Measurements from ENCODE around the gene H2AZ1.
"Not testable (repeated sequence)": the region's sequence is repeated elsewhere in the genome, so short reads cannot be mapped to it uniquely, and the experiment has no call there.

H2AZ1 gene

DNA sequence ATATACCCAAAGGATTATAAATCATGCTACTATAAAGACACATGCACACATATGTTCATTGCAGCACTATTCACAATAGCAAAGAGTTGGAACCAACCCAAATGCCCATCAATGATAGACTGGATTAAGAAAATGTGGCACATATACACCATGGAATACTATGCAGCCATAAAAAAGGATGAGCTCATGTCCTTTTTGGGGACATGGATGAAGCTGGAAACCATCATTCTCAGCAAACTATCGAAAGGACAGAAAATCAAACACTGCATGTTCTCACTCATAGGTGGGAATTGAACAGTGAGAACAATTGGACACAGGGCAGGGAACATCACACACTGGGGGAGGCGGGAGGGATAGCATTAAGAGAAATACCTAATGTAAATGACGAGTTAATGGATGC is 8.1 kb upstream of the H2AZ1 start:
- not testable (repeated sequence) for H3K27ac Mint-ChIP-seq, ATAC-seq, H3K4me1 Mint-ChIP-seq, H3K9me3 Mint-ChIP-seq, H3K4me3 Mint-ChIP-seq, H3K27me3 Mint-ChIP-seq
- H3K36me3 Mint-ChIP-seq = peaks cover 13% of the 10 kb centered on the region

- Mint-ChIP-seq H3K9me3 (peaks cover 3% of the 10 kb centered on the region), H3K27ac (no peak overlapping the region), H3K27me3 (no peaks in the 10 kb centered on the region), H3K36me3 (no peaks in the 10 kb centered on the region), H3K4me1 (no peaks in the 10 kb centered on the region), H3K4me3 (no peak overlapping the region)
- ATAC-seq = no peak
Measured at GRCh38 chr4:99950913-99951254, 809 bp upstream of the H2AZ1 start.

DNA sequence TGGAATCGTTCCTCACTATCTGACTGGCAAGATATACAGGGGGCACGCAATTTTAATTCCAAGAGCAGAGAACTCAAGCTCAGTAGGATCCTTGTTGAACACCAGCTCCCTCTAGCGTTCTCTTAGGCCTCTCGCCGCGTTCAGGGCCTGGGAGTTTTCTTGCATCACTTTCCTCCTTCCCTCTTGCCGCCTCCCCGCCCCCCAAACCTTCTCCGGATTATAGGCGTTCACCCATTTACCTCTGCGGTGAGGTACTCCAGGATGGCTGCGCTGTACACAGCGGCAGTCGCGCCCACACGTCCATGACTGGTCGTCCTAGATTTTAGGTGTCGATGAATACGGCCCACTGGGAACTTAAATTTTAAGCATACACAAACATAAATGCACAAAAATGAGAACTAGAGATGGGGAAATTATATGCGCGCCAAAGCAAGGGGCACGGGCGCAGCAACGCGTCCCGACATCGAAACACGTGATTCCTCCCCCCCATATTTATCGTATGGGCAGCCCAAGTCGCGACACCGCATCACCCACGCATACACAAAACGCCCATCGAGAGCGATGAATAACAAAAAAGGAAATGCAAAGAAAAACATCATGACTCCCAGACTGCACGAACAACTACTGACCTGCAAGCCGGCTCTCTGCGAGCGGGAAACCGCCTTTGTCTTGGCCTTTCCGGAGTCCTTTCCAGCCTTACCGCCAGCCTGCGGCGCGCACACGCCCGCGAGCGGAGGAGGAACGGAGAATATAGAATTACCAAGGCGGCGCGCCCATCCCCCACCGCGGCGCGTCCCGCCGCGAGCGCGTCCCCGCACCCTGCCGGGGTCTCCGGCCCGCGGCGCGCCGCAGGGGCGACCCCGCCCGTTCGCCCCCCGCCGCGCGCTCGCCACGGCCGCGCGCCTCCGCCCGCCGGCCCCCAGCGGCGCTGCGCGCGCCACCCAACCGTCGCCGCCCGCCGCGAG is 759 bp downstream of the H2AZ1 start:
- no peaks in the 10 kb centered on the region for H3K9me3 Mint-ChIP-seq
- no peaks in the 10 kb centered on the region for H3K36me3 Mint-ChIP-seq
- H3K4me3 Mint-ChIP-seq = no peak overlapping the region
- ATAC-seq = peak; percentile 49
- H3K27ac Mint-ChIP-seq = no peak overlapping the region
- peaks cover 11% of the 10 kb centered on the region for H3K4me1 Mint-ChIP-seq
- H3K27me3 Mint-ChIP-seq = no peaks in the 10 kb centered on the region

DNA sequence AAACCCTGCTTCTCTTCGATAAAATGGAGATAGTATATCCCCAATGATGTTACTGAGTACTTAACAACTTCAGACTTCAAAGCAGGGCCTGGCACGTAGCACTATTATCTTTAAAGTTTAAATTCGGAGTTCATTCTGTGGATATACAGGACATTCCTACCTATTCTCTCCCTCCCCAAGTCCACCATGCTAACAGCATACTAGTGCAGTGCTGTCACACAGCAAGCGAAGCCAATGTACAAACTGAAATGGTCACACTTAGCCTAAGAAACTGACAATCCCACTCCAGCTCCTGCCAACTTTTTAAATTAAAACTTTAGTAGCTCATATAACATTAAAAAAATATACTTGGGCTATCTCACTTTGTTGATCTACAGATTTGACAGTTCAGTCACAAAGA is 2.5 kb downstream of the H2AZ1 start:
- H3K4me3 Mint-ChIP-seq = no peak overlapping the region
- no peaks in the 10 kb centered on the region for H3K27me3 Mint-ChIP-seq
- no peak for ATAC-seq
- peaks cover 27% of the 10 kb centered on the region for H3K4me1 Mint-ChIP-seq
- H3K36me3 Mint-ChIP-seq = peaks cover 14% of the 10 kb centered on the region
- H3K27ac Mint-ChIP-seq = peak overlapping the region; percentile 93
- H3K9me3 Mint-ChIP-seq = no peaks in the 10 kb centered on the region

DNA sequence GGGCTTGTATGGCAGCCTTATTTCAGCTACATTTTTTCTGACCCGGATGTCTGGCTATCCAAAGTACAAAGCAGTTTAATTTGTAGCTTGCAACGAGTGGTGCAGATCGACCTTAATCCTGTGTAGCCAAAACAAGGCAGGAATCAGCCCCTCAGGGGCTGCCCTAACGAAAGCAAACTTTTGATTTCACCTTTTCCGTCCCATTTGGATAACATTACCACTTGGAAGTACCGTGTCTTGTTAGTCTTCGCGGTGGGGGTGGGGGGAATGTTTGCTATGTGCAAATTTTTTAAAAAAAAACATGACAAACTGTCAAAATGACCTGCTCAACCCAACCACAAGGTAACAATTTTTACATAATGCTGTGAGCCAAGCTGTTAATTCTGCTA is 2.9 kb downstream of the H2AZ1 start:
- peak overlapping the region; percentile 93 for H3K27ac Mint-ChIP-seq
- ATAC-seq = no peak
- no peaks in the 10 kb centered on the region for H3K27me3 Mint-ChIP-seq
- H3K36me3 Mint-ChIP-seq = peaks cover 14% of the 10 kb centered on the region
- no peaks in the 10 kb centered on the region for H3K9me3 Mint-ChIP-seq
- peaks cover 28% of the 10 kb centered on the region for H3K4me1 Mint-ChIP-seq
- H3K4me3 Mint-ChIP-seq = peak overlapping the region; percentile 98

GRCh38 chr4:99946356-99947189 is 3.5 kb downstream of the H2AZ1 start, which contains the start of gene DNAJB14:
TSS of gene DNAJB14 (minus strand) at chr4:99946618. CDS start at chr4:99946571, 47 bp downstream.
- peak within 1 kb of the TSS; percentile 98 for H3K4me3 Mint-ChIP-seq
- H3K9me3 Mint-ChIP-seq = no peaks in the 10 kb centered on the region
- H3K36me3 Mint-ChIP-seq = peaks cover 14% of the 10 kb centered on the region
- peaks cover 28% of the 10 kb centered on the region for H3K4me1 Mint-ChIP-seq
- H3K27me3 Mint-ChIP-seq = no peaks in the 10 kb centered on the region
- peak; percentile 74 for ATAC-seq
- peak within 1 kb of the TSS; percentile 93 for H3K27ac Mint-ChIP-seq

GRCh38 chr4:99945718-99946355 is 4.2 kb downstream of the H2AZ1 start:
- H3K27me3 Mint-ChIP-seq = no peaks in the 10 kb centered on the region
- H3K4me3 Mint-ChIP-seq = peak overlapping the region; percentile 98
- peaks cover 28% of the 10 kb centered on the region for H3K4me1 Mint-ChIP-seq
- ATAC-seq = peak; percentile 14
- no peaks in the 10 kb centered on the region for H3K9me3 Mint-ChIP-seq
- peaks cover 14% of the 10 kb centered on the region for H3K36me3 Mint-ChIP-seq
- H3K27ac Mint-ChIP-seq = peak overlapping the region; percentile 93

DNA sequence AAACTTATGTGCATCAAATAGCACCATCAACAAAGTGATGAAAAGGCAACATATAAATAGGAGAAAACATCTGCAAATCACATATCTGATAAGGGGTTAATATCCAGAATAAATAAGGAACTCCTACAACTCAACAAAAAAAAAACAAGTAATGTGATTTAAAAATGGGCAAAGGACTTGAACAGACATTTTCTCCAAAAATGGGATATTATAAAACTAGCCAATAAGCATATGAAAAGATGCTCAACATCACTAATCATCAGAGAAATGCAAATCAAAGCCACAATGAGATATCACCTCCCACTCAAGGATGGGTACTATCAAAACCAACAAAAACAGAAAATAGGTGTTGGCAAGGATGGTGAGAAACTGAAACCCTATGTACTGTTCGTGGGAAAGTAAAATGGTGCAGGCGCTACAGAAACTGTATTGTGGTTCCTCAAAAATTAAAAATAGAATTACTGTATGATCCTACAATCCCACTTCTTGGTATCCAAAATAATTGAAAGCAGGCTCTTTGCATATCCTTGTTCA is 6.1 kb downstream of the H2AZ1 start:
- peak overlapping the region; percentile 5 for H3K4me3 Mint-ChIP-seq
- no peaks in the 10 kb centered on the region for H3K9me3 Mint-ChIP-seq
- ATAC-seq = no peak
- no peak overlapping the region for H3K27ac Mint-ChIP-seq
- peaks cover 28% of the 10 kb centered on the region for H3K4me1 Mint-ChIP-seq
- no peaks in the 10 kb centered on the region for H3K27me3 Mint-ChIP-seq
- peaks cover 14% of the 10 kb centered on the region for H3K36me3 Mint-ChIP-seq

DNA sequence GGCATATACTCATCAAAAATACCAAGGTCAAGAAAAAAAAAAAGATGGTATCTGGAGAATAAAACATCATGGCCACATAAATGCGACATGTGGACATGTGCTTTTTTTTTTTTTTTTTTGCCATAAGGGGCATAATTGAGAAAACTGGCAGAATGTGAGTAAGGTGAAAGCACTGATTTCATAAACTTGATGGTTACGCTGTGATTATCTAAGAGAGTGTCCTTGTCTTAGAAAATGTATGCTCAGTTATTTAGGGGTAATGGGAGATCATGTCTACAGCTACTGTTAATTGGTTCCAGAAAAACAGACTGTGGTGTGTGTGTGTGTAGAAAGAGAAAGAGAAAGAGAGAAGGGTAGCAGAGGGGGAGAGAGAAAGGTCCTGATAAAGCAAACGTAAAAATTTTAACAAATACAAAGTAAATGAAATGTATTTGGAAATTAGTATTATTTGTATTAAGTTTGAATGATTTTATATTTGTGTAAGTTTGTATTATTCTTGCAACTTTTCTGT is 11.8 kb downstream of the H2AZ1 start:
- Mint-ChIP-seq H3K9me3 (peaks cover 3% of the 10 kb centered on the region), H3K4me3 (no peak overlapping the region), H3K27ac (no peak overlapping the region), H3K27me3 (no peaks in the 10 kb centered on the region), H3K36me3 (peaks cover 42% of the 10 kb centered on the region), H3K4me1 (peaks cover 20% of the 10 kb centered on the region)
- ATAC-seq = no peak

DNA sequence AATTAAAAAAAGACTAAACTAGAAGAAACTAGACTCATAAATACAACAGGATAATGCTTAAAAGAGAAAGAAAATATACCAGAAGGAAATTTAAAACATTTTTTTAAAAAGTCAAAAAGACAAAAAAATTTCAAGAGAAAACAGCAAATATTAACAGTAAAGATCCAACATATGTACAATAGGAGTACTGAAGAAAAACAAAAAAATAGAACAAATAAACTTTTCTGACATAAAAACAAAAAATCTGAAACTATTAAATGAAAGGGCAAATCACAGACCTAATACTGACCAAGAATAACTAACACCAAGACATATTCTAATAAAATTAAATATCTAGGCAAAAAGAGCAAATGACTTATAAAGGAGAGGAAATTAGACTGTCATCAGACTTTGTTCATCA is 15.2 kb downstream of the H2AZ1 start:
- H3K27me3 Mint-ChIP-seq = no peaks in the 10 kb centered on the region
- no peak overlapping the region for H3K4me3 Mint-ChIP-seq
- no peak for ATAC-seq
- H3K27ac Mint-ChIP-seq = no peak overlapping the region
- peaks cover 3% of the 10 kb centered on the region for H3K9me3 Mint-ChIP-seq
- H3K4me1 Mint-ChIP-seq = peaks cover 26% of the 10 kb centered on the region
- H3K36me3 Mint-ChIP-seq = peaks cover 55% of the 10 kb centered on the region

- Mint-ChIP-seq H3K9me3 (no peaks in the 10 kb centered on the region), H3K27ac (no peak overlapping the region), H3K4me3 (no peak overlapping the region), H3K36me3 (peaks cover 35% of the 10 kb centered on the region), H3K4me1 (peaks cover 22% of the 10 kb centered on the region), H3K27me3 (no peaks in the 10 kb centered on the region)
- ATAC-seq = no peak
Measured at GRCh38 chr4:99927566-99927965, 22.5 kb downstream of the H2AZ1 start.

GRCh38 chr4:99921174-99921573 is 28.9 kb downstream of the H2AZ1 start:
- peaks cover 3% of the 10 kb centered on the region for H3K9me3 Mint-ChIP-seq
- no peaks in the 10 kb centered on the region for H3K4me1 Mint-ChIP-seq
- no peak overlapping the region for H3K27ac Mint-ChIP-seq
- no peak overlapping the region for H3K4me3 Mint-ChIP-seq
- ATAC-seq = no peak
- H3K27me3 Mint-ChIP-seq = no peaks in the 10 kb centered on the region
- H3K36me3 Mint-ChIP-seq = peaks cover 48% of the 10 kb centered on the region

GRCh38 chr4:99918656-99919055 is 31.4 kb downstream of the H2AZ1 start:
- no peaks in the 10 kb centered on the region for H3K4me1 Mint-ChIP-seq
- no peak overlapping the region for H3K27ac Mint-ChIP-seq
- peaks cover 62% of the 10 kb centered on the region for H3K36me3 Mint-ChIP-seq
- no peaks in the 10 kb centered on the region for H3K27me3 Mint-ChIP-seq
- H3K9me3 Mint-ChIP-seq = peaks cover 3% of the 10 kb centered on the region
- H3K4me3 Mint-ChIP-seq = no peak overlapping the region
- ATAC-seq = no peak

DNA sequence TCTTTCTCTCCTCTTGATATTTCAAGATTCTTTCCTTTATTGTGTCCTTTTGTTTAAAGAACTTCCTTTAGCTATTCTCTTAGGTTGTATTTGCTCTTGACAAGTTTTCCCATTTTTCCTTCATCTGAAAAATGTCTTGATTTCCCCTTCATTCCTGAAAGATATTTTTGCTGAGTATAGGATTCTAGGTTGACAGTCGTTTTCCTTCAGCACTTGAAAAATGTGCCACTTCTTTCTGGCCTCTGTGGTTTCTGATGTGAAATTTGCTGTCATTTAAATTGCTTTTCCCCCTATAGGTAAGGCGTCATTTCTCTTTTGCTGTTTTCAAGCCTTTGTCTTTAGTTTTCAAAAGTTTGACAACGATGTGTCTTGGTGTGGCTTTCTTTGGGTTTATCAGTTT is 32.5 kb downstream of the H2AZ1 start:
- peaks cover 67% of the 10 kb centered on the region for H3K36me3 Mint-ChIP-seq

DNA sequence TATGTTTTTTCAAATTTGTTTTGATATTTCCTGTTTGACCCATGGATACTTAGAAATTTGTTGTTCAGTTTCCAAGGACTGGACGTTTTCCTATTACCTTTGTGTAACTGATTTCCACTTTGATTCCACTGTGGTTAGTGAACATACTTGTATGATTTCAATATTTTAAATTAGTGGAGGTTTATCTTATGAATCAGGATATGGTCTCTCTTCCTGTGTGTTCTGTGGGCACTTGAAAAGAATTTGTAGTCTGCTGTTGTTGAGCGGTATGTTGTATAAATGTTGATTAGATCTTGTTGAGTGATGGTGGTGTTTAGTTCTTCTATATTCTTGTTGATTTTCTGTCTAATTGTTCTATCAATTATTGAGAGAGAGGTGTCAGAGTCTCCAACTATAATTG is 34.6 kb downstream of the H2AZ1 start:
- no peak for ATAC-seq
- H3K27me3 Mint-ChIP-seq = no peaks in the 10 kb centered on the region
- peaks cover 61% of the 10 kb centered on the region for H3K36me3 Mint-ChIP-seq
- H3K4me3 Mint-ChIP-seq = no peak overlapping the region
- H3K27ac Mint-ChIP-seq = no peak overlapping the region
- H3K9me3 Mint-ChIP-seq = peaks cover 3% of the 10 kb centered on the region
- H3K4me1 Mint-ChIP-seq = no peaks in the 10 kb centered on the region

More for the DNA sequence above, 32.5 kb downstream of the H2AZ1 start:
- Mint-ChIP-seq H3K27ac (no peak overlapping the region), H3K27me3 (no peaks in the 10 kb centered on the region), H3K4me1 (no peaks in the 10 kb centered on the region), H3K9me3 (peaks cover 3% of the 10 kb centered on the region), H3K4me3 (no peak overlapping the region)
- no peak for ATAC-seq
